ENCODE data around the gene SLCO4A1. TPM values are rescaled to one million over a fixed set of nuclear protein-coding genes. Genes with fewer than 3 reads are reported as not detected.

SLCO4A1 gene
- total and polyA plus RNA-seq, 2 of the 4 experiments (the other 2 are of a cell fraction), result 0.72 to 1.1 TPM

DNA sequence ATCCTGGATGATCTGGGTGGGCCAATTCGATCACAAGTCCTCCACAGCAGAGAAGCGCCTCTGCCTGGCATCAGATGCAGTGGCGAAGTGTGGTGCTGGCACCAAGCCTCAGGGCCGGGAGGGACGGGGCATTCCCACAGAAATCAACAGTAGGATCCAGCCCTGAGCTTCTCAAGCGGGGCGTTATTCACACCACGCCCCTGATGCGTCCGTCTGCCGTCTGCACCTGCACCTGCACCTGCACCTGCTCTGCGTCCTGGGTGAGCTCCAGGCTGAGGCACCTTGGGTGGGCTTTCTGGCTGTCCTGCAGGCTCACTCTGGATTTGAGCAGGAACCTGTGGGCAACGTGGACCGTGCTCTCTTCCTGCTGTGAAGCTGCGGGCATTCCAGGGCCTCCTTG is 52.6 kb downstream of the SLCO4A1 start:
- H2BK5ac ChIP-seq (ENCODE audit: low read depth, low read length, poor library complexity, severe bottlenecking), result no peak overlapping the region
- no peaks in the 10 kb centered on the region for H3K4me1 ChIP-seq (ENCODE audit: control insufficient read depth, insufficient read depth, low read length)
- no peak overlapping the region for H2BK120ac ChIP-seq (ENCODE audit: low read depth, low read length)
- no peak overlapping the region for H3K18ac ChIP-seq (ENCODE audit: low read depth, low read length)
- H3K27me3 ChIP-seq (ENCODE audit: control insufficient read depth, insufficient read depth, low read length), result peaks cover 36% of the 10 kb centered on the region
- WGBS, 2 experiments (ENCODE audit: extremely low coverage in 2 of 2, insufficient read length in 1 of 2), result 66% methylated on average over 13 of the region's 15 CpGs; no CpG with 5 or more reads in 1 of the 2 experiments
- no peaks in the 10 kb centered on the region for H3K9me3 ChIP-seq (ENCODE audit: control insufficient read depth, insufficient read depth, low read length)
- H3K4ac ChIP-seq (ENCODE audit: low read depth, low read length), result no peak overlapping the region
- H3K9ac ChIP-seq (ENCODE audit: low read depth, low read length), result no peak overlapping the region
- ATAC-seq (ENCODE audit: low read depth) (no peak), DNase-seq (no peak)
- H3K14ac ChIP-seq (replicated peaks; ENCODE audit: low read depth, low read length), result no peak overlapping the region
- H2BK15ac ChIP-seq (ENCODE audit: low read depth, low read length), result no peak overlapping the region
- H3K27ac ChIP-seq (ENCODE audit: insufficient read depth, low read length), result no peak overlapping the region
- CTCF ChIA-PET, result no interaction called here
- H2AK5ac ChIP-seq (ENCODE audit: low read depth, low read length), result no peak overlapping the region
- H3K23ac ChIP-seq (ENCODE audit: low read depth, low read length), result no peak overlapping the region
- no peak overlapping the region for H2AK9ac ChIP-seq (replicated peaks; ENCODE audit: low read depth, low read length, poor library complexity)
- H4K8ac ChIP-seq (ENCODE audit: low read depth in 2 of 2, low read length in 2 of 2), result no peak overlapping the region
- H4K20me1 ChIP-seq (ENCODE audit: insufficient read depth, low read length), result no peaks in the 10 kb centered on the region
- POLR2A ChIA-PET (ENCODE audit: unreplicated experiment), result no interaction called here
- intact Hi-C loops (cut with micrococcal nuclease) (no loop called here), dilution Hi-C loops (cut with HindIII; ENCODE audit: low sequenced_read_pairs, unreplicated experiment) (no loop called here), in situ Hi-C loops (cut with MboI; ENCODE audit: low sequenced_read_pairs) (loop anchor here (25.0 kb wide), 1 partner anchor 317 kb away; the partner anchor contains the start of gene BHLHE23)
- no peaks in the 10 kb centered on the region for H3K36me3 ChIP-seq (ENCODE audit: control insufficient read depth, insufficient read depth, low read length)
- no peak overlapping the region for H4K5ac ChIP-seq (ENCODE audit: low read depth, low read length)
- no peak overlapping the region for H3K4me3 ChIP-seq (ENCODE audit: insufficient read depth, low read depth, low read length)
- no peak overlapping the region for H4K91ac ChIP-seq (ENCODE audit: insufficient read depth, low read depth, low read length)
- BruUV-seq (replicated peaks), result no TSS peak
- no peak overlapping the region for H3K4me2 ChIP-seq (ENCODE audit: low read depth, low read length)
- no peak overlapping the region for H3K56ac ChIP-seq (ENCODE audit: extremely low read depth, insufficient read depth, low read length)
- no peak overlapping the region for H2BK20ac ChIP-seq (ENCODE audit: low read depth, low read length)
- no peaks in the 10 kb centered on the region for H3K79me1 ChIP-seq (ENCODE audit: low read depth in 1 of 2, low read length in 2 of 2)
- TF ChIP-seq CHD1 (IDR thresholded peaks at IDR 0.05; ENCODE audit: low read depth, low read length) (no peak), POLR2A (IDR thresholded peaks at IDR 0.05; ENCODE audit: low read depth, low read length) (no peak), FOS (IDR thresholded peaks at IDR 0.05; ENCODE audit: low read depth, low read length) (no peak), NFE2L2 (IDR thresholded peaks at IDR 0.05; ENCODE audit: low read depth, low read length) (no peak), RFX5 (IDR thresholded peaks at IDR 0.05; ENCODE audit: low read depth, low read length) (no peak), ELK1 (IDR thresholded peaks at IDR 0.05; ENCODE audit: borderline replicate concordance, low read depth, low read length) (no peak), CTCF (conservative IDR thresholded peaks at IDR 0.05; ENCODE audit: low read depth, low read length) (no peak), CEBPB (IDR thresholded peaks at IDR 0.05; ENCODE audit: low read depth, low read length) (no peak), MXI1 (IDR thresholded peaks at IDR 0.05; ENCODE audit: borderline replicate concordance, low read depth, low read length) (no peak), RCOR1 (IDR thresholded peaks at IDR 0.05; ENCODE audit: insufficient replicate concordance, low read length) (no peak), SMC3 (IDR thresholded peaks at IDR 0.05; ENCODE audit: low read depth, low read length) (no peak), MAFK (IDR thresholded peaks at IDR 0.05; ENCODE audit: low read depth, low read length) (no peak), RAD21 (IDR thresholded peaks at IDR 0.05; ENCODE audit: low read length) (no peak), BHLHE40 (IDR thresholded peaks at IDR 0.05; ENCODE audit: low read depth, low read length) (no peak)
- TF ChIP-seq, protein P1, sequence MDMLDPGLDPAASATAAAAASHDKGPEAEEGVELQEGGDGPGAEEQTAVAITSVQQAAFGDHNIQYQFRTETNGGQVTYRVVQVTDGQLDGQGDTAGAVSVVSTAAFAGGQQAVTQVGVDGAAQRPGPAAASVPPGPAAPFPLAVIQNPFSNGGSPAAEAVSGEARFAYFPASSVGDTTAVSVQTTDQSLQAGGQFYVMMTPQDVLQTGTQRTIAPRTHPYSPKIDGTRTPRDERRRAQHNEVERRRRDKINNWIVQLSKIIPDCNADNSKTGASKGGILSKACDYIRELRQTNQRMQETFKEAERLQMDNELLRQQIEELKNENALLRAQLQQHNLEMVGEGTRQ (IDR thresholded peaks at IDR 0.05; ENCODE audit: low read depth, low read length), result no peak
- H2AFZ ChIP-seq (replicated peaks; ENCODE audit: low read length, poor library complexity), result no peak overlapping the region
- H3K9me1 ChIP-seq (ENCODE audit: insufficient read depth, low read length), result no peaks in the 10 kb centered on the region

Measured in IMR-90 (cell line).